Measurements from ENCODE around the gene COL15A1.

GRCh38 chr9:99103901-99104458 lies 160.3 kb downstream of the COL15A1 start:
- TF ChIP-seq RFX5 (IDR thresholded peaks at IDR 0.05; ENCODE audit: borderline replicate concordance, low read depth, low read length) (no peak), CTCF (IDR thresholded peaks at IDR 0.05; ENCODE audit: control extremely low read depth in 1 of 3, insufficient read depth in 1 of 3, low read depth in 1 of 3, low read length in 3 of 3) (no peak), JUND (IDR thresholded peaks at IDR 0.05; ENCODE audit: low read length) (no peak)

Data from H1 (cell line).